Measurements from ENCODE around the gene MYDGF.
"Not testable (repeated sequence)": the region's sequence is repeated elsewhere in the genome, so short reads cannot be mapped to it uniquely, and the experiment has no call there.

MYDGF gene

GRCh38 chr19:4669723-4670480, at the start of gene MYDGF:
Gene MYDGF (minus strand): TSS chr19:4670342. CDS start chr19:4670334, 8 bp downstream.
- DNase-seq (ENCODE audit: low read depth) = peak; percentile 72

- DNase-seq (ENCODE audit: low read depth) = no peak
Measured at GRCh38 chr19:4719499-4719866, 49.3 kb upstream of the MYDGF start.

GRCh38 chr19:4717966-4718701, 48.0 kb upstream of the MYDGF start:
- DNase-seq (ENCODE audit: low read depth) = no peak

- no peak for DNase-seq (ENCODE audit: low read depth)
Measured at GRCh38 chr19:4717191-4717965, 47.2 kb upstream of the MYDGF start.

- no peak for DNase-seq (ENCODE audit: low read depth)
Measured at GRCh38 chr19:4715529-4716221, 45.5 kb upstream of the MYDGF start.

- not testable (repeated sequence) for DNase-seq (ENCODE audit: low read depth)
Measured at GRCh38 chr19:4715178-4715528, 45.0 kb upstream of the MYDGF start.

- no peak for DNase-seq (ENCODE audit: low read depth)
Measured at GRCh38 chr19:4714016-4714415, 43.9 kb upstream of the MYDGF start.

GRCh38 chr19:4713384-4713951, 43.3 kb upstream of the MYDGF start:
- DNase-seq (ENCODE audit: low read depth) = peak; percentile 98

GRCh38 chr19:4712771-4713170, 42.6 kb upstream of the MYDGF start:
- DNase-seq (ENCODE audit: low read depth) = no peak

- DNase-seq (ENCODE audit: low read depth) = no peak
Measured at GRCh38 chr19:4711211-4711610, 41.1 kb upstream of the MYDGF start.

- no peak for DNase-seq (ENCODE audit: low read depth)
Measured at GRCh38 chr19:4710281-4710600, 40.1 kb upstream of the MYDGF start.

GRCh38 chr19:4709440-4710280, 39.5 kb upstream of the MYDGF start:
- no peak for DNase-seq (ENCODE audit: low read depth)

- no peak for DNase-seq (ENCODE audit: low read depth)
Measured at GRCh38 chr19:4707956-4708650, 38.0 kb upstream of the MYDGF start.

GRCh38 chr19:4707322-4707721, 37.2 kb upstream of the MYDGF start:
- DNase-seq (ENCODE audit: low read depth) = no peak

GRCh38 chr19:4705413-4706131, 35.4 kb upstream of the MYDGF start:
- DNase-seq (ENCODE audit: low read depth) = no peak

GRCh38 chr19:4704317-4704673, 34.2 kb upstream of the MYDGF start:
- no peak for DNase-seq (ENCODE audit: low read depth)

GRCh38 chr19:4703671-4704316, 33.7 kb upstream of the MYDGF start:
- no peak for DNase-seq (ENCODE audit: low read depth)

- DNase-seq (ENCODE audit: low read depth) = no peak
Measured at GRCh38 chr19:4702764-4703163, 32.6 kb upstream of the MYDGF start.

- no peak for DNase-seq (ENCODE audit: low read depth)
Measured at GRCh38 chr19:4701557-4701956, 31.4 kb upstream of the MYDGF start.

- DNase-seq (ENCODE audit: low read depth) = no peak
Measured at GRCh38 chr19:4700693-4700970, 30.5 kb upstream of the MYDGF start.
